Measurements from ENCODE around the gene GPATCH4.

The GPATCH4 gene

GRCh38 chr1:156644640-156645039 lies 43.4 kb upstream of the GPATCH4 start:
- no peak overlapping the region for H3K27ac ChIP-seq
- TF ChIP-seq, protein P1, sequence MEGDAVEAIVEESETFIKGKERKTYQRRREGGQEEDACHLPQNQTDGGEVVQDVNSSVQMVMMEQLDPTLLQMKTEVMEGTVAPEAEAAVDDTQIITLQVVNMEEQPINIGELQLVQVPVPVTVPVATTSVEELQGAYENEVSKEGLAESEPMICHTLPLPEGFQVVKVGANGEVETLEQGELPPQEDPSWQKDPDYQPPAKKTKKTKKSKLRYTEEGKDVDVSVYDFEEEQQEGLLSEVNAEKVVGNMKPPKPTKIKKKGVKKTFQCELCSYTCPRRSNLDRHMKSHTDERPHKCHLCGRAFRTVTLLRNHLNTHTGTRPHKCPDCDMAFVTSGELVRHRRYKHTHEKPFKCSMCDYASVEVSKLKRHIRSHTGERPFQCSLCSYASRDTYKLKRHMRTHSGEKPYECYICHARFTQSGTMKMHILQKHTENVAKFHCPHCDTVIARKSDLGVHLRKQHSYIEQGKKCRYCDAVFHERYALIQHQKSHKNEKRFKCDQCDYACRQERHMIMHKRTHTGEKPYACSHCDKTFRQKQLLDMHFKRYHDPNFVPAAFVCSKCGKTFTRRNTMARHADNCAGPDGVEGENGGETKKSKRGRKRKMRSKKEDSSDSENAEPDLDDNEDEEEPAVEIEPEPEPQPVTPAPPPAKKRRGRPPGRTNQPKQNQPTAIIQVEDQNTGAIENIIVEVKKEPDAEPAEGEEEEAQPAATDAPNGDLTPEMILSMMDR (IDR thresholded peaks at IDR 0.05), result no peak

- H3K27ac ChIP-seq, result no peak overlapping the region
- TF ChIP-seq, protein P1 (IDR thresholded peaks at IDR 0.05), result no peak
- no peak for TF ChIP-seq ZFX (IDR thresholded peaks at IDR 0.05; ENCODE audit: borderline replicate concordance)
Observed at GRCh38 chr1:156644146-156644545, 42.9 kb upstream of the GPATCH4 start.

DNA sequence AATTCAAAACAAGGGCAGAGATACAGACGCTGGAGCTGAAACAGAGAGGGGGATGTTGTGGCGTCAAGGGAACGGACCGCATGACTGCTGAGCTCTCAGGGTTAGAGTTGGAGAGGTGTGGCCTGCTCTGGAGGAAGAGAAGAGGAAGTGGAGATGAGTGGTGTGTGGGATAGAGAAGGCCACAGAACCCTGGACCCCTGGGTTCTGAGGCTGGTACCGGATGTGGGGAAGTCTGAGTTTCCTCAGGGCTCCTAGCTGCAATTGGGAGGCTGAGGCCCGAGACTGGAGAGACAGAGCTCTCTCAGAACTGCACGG lies 42.5 kb upstream of the GPATCH4 start:
- no peak overlapping the region for H3K27ac ChIP-seq
- TF ChIP-seq ZFX (IDR thresholded peaks at IDR 0.05; ENCODE audit: borderline replicate concordance), result no peak
- TF ChIP-seq, protein P1 (IDR thresholded peaks at IDR 0.05), result no peak

GRCh38 chr1:156643049-156643777 lies 41.9 kb upstream of the GPATCH4 start:
- no peak overlapping the region for H3K27ac ChIP-seq
- TF ChIP-seq, protein P1 (IDR thresholded peaks at IDR 0.05), result no peak

GRCh38 chr1:156642265-156643048 lies 41.2 kb upstream of the GPATCH4 start:
- H3K27ac ChIP-seq, result no peak overlapping the region
- TF ChIP-seq ZFX (IDR thresholded peaks at IDR 0.05; ENCODE audit: borderline replicate concordance), result no peak
- TF ChIP-seq, protein P1 (IDR thresholded peaks at IDR 0.05), result 0 out of 2 replicates have a peak, but pooled peaks have one; percentile 1

DNA sequence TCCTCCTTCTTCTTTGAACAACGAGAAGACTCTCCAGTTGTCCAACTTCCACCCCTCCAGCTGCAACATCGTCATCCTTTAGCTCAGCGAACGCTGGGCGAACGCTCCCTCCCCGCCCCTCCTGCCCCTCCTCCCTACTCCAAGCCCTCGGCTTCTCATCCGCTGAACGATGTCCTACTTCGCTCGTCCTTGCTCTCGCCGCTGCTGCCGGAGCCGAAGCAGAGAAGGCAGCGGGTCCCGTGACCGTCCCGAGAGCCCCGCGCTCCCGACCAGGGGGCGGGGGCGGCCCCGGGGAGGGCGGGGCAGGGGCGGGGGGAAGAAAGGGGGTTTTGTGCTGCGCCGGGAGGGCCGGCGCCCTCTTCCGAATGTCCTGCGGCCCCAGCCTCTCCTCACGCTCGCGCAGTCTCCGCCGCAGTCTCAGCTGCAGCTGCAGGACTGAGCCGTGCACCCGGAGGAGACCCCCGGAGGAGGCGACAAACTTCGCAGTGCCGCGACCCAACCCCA lies 40.5 kb upstream of the GPATCH4 start, which contains the start of gene BCAN:
Gene BCAN, plus strand, starts transcription at position 357 of the 504 bp plus-strand sequence. CDS start 3,938 bp downstream, outside the sequence.
- H3K27ac ChIP-seq, result no peak within 1 kb of the TSS
- TF ChIP-seq ZFX (IDR thresholded peaks at IDR 0.05; ENCODE audit: borderline replicate concordance), result no peak
- TF ChIP-seq, protein P1 (IDR thresholded peaks at IDR 0.05), result 0 out of 2 replicates have a peak, but pooled peaks have one; percentile 10

Data from 22Rv1 (cell line).